ENCODE data around the gene CFAP410. TPM values are rescaled to one million over a fixed set of nuclear protein-coding genes. Genes with fewer than 3 reads are reported as not detected.

CFAP410 gene
- total and polyA plus RNA-seq, 2 donors (not counting 3 experiments of a cell fraction or from before 2014, with no cell fraction given) = 7.2 to 12.2 TPM

DNA sequence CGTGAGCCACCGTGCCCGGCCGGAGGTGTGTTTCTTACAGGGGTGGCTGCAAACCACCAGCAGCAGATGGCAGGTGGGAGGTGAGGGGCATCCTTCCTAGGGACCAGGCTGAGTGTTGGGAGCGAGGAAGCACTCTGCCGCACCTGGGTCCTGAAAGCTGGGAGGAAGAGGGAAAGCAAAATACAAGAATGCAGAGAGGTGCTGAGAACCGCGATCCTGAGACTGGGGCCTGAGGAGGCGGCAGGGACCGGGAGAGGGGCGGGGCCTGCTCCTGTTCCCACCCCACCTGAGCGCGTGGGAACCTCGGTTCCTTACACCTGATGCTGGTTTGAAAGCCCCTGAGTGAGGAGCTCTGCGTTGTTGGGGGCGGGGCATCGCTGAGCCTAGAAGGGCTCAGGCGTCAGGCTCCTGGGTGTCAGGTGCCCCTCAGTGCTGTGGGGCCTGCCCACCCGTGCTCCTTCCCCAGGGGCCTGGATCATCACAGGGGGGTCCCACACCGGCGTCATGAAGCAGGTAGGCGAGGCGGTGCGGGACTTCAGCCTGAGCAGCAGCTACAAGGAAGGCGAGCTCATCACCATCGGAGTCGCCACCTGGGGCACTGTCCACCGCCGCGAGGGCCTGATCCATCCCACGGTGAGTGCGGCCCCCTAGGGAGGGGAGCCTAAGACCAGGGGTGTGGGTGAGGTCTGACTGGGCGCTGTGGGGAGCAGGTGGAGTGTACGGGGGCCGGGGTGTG lies 29.7 kb upstream of the CFAP410 start:
- POLR2A ChIA-PET = no interaction called here
- no peaks in the 10 kb centered on the region for H3K79me2 ChIP-seq (ENCODE audit: control insufficient read depth, insufficient read depth, low read length)
- intact Hi-C loops (cut with micrococcal nuclease) = no loop called here
- no peak overlapping the region for H3K9ac ChIP-seq (replicated peaks; ENCODE audit: extremely low read depth, insufficient read depth, low read length)
- H4K20me1 ChIP-seq (replicated peaks; ENCODE audit: control insufficient read depth, extremely low read depth, insufficient read depth, low read length) = no peaks in the 10 kb centered on the region
- no peak overlapping the region for H3K4me2 ChIP-seq (ENCODE audit: insufficient read depth, low read length)
- CTCF ChIA-PET = interaction anchor here (1.4 kb wide), 1 partner anchor 25 kb away, joined by 3 read pairs; no protein-coding TSS in a partner anchor
- H3K27me3 ChIP-seq (ENCODE audit: control insufficient read depth in 2 of 2, insufficient read depth in 2 of 2, low read length in 2 of 2) = no peaks in the 10 kb centered on the region
- no peaks in the 10 kb centered on the region for H3K9me3 ChIP-seq (replicated peaks; ENCODE audit: control insufficient read depth, insufficient read depth, low read length)
- TF ChIP-seq JUN (IDR thresholded peaks at IDR 0.05; ENCODE audit: borderline replicate concordance, insufficient read depth, insufficient read length, low read depth) = no peak
- TF ChIP-seq MYC (IDR thresholded peaks at IDR 0.05; ENCODE audit: low read depth, low read length) = no peak
- no peak for TF ChIP-seq POLR2A (IDR thresholded peaks at IDR 0.05; ENCODE audit: low read depth, low read length)
- no peak for TF ChIP-seq GATA2 (IDR thresholded peaks at IDR 0.05; ENCODE audit: insufficient read depth, insufficient read length, low read depth, low read length)
- TF ChIP-seq, protein P1, sequence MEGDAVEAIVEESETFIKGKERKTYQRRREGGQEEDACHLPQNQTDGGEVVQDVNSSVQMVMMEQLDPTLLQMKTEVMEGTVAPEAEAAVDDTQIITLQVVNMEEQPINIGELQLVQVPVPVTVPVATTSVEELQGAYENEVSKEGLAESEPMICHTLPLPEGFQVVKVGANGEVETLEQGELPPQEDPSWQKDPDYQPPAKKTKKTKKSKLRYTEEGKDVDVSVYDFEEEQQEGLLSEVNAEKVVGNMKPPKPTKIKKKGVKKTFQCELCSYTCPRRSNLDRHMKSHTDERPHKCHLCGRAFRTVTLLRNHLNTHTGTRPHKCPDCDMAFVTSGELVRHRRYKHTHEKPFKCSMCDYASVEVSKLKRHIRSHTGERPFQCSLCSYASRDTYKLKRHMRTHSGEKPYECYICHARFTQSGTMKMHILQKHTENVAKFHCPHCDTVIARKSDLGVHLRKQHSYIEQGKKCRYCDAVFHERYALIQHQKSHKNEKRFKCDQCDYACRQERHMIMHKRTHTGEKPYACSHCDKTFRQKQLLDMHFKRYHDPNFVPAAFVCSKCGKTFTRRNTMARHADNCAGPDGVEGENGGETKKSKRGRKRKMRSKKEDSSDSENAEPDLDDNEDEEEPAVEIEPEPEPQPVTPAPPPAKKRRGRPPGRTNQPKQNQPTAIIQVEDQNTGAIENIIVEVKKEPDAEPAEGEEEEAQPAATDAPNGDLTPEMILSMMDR (IDR thresholded peaks at IDR 0.05; ENCODE audit: extremely low read depth in 1 of 2, insufficient read depth in 1 of 2, low read depth in 1 of 2, low read length in 2 of 2) = no peak
- TF ChIP-seq POLR2AphosphoS5 (IDR thresholded peaks at IDR 0.05; ENCODE audit: insufficient read depth, low read depth, low read length) = no peak
- TF ChIP-seq, protein P2, sequence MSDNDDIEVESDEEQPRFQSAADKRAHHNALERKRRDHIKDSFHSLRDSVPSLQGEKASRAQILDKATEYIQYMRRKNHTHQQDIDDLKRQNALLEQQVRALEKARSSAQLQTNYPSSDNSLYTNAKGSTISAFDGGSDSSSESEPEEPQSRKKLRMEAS (IDR thresholded peaks at IDR 0.05; ENCODE audit: insufficient read depth, insufficient read length) = no peak
- TF ChIP-seq EZH2 (IDR thresholded peaks at IDR 0.05; ENCODE audit: borderline replicate concordance, low read depth, low read length, severe bottlenecking) = no peak
- no peak for TF ChIP-seq FOS (IDR thresholded peaks at IDR 0.05; ENCODE audit: borderline replicate concordance, insufficient read depth, low read length)
- no peak overlapping the region for H2AFZ ChIP-seq (ENCODE audit: low read depth, low read length)
- H3K9me1 ChIP-seq (replicated peaks; ENCODE audit: control insufficient read depth, extremely low read depth, insufficient read depth, low read length) = no peaks in the 10 kb centered on the region
- no peaks in the 10 kb centered on the region for H3K36me3 ChIP-seq (ENCODE audit: control insufficient read depth in 2 of 2, extremely low read depth in 1 of 2, insufficient read depth in 2 of 2, low read length in 2 of 2)
- no TSS peak for BruUV-seq (replicated peaks)
- H3K4me1 ChIP-seq (ENCODE audit: control insufficient read depth, extremely low read depth, insufficient read depth, low read length) = no peaks in the 10 kb centered on the region
- no peak overlapping the region for H3K27ac ChIP-seq (ENCODE audit: insufficient read depth, low read depth, low read length)
- H3K4me3 ChIP-seq (replicated peaks in 1 of 3; ENCODE audit: insufficient read depth in 1 of 3, low read depth in 1 of 3, low read length in 3 of 3) = no peak overlapping the region
- no peak for DNase-seq (ENCODE audit: low read depth, low spot score)
- FAIRE-seq = no peak
- dilution Hi-C loops (cut with MboI; ENCODE audit: extremely low pct_ligation_motif_present, low sequenced_read_pairs) = no loop called here

All from endothelial cell of umbilical vein (primary cell).